Activated T-helper 1 cell treated with Interleukin-2 at 50 U/mL for 16 hours (primary cell): ENCODE results near the gene MARVELD3.
"Not testable (repeated sequence)": the region's sequence is repeated elsewhere in the genome, so short reads cannot be mapped to it uniquely, and the experiment has no call there.

ENCODE experiments used
- DNase-seq: peaks from one replicate; pipeline ENCODE4 v3.0.0-alpha.2; 2020; ENCODE audit warnings: low read depth

The MARVELD3 gene

DNA sequence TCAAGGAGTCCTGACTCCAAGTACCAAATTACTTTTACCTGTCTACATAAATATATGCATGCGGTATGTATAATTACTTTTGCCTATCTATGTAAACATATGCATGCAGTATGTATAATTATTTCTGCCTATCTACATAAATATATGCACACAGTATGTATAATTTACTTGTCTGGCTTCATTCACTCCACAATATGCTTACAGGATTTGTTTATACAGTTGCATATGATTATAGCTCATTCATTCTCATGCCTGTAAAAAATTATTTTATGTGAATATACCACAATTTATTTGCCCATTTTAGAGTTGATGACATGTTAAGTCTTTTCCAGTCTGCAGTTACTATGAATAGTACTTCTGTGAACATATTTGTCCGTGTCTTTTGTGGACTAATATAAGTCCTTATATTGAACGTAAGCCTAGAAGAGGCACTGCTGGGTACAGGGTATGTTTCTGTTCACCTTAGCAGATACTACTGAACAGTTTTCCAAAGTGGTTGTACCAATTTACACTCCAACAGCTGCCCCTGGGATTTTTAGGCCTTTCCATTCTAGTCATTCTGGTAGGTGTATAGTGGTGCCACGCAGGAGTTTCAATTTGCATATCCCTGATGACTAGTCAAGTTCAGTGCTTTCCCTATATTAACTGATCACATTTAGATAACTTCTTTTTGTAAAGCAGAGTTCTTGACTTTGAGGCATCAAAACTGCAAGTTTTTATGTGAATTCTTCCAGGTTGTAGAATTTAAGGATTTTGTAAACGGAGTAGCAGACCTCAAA lies 47.0 kb downstream of the MARVELD3 start:
- no peak for DNase-seq

GRCh38 chr16:71673582-71673973 lies 47.6 kb downstream of the MARVELD3 start:
- no peak for DNase-seq

DNA sequence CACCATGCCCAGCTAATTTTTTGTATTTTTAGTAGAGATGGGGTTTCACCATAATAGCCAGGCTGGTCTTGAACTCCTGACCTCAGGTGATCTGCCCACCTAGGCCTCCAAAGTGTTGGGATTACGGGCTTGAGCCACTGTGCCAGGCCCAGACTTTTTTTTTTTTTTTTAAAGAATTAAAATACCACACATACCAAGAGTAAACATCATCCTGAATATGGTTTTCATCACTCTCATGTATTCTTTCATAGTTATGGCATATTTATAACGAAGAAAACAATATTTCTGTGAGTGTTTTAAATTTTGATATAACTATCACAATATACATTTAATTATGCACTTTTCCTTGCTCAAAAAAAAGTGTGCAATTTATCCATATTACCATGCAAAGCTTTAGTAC lies 48.2 kb downstream of the MARVELD3 start:
- DNase-seq: no peak

- no peak for DNase-seq
These were observed 49.4 kb downstream of the MARVELD3 start for GRCh38 chr16:71675380-71675779.

DNA sequence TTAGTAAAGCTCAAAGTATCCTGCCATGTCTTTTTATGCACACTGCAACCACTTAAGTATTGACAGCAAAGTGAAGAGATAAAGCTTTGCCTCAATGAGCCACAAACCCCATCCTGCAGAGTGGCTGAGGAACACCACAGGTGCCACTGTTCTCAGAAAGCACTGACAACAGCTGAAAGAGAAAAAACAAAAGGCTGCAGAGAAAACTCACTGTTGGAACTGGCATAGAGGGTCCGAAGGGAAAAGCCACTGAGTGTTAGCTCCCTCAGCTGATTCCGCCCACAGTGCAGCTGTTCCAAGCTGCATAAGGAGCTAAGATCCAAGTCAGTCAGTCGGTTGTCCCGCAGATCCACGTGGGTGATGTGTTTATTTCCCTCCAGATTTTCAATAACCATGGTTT lies 50.3 kb downstream of the MARVELD3 start:
- no peak for DNase-seq

DNA sequence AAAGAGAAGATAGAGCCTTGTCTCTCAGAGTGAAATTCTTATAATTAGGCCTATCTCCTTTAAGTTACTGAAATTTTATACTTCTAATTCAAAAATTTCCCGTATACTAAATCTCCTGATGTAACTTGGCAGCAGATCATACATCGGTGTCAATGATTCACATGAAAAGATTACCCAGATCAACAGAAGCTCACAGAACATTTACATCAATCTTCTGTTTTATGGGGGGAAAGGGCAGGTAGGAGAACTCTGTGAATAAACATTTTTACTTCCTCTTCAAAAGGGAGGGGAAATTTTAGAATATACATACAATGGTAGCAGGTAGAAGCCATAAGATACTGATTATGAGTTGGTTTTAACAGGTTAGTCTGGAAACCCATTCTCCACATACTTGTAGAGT lies 55.4 kb downstream of the MARVELD3 start:
- DNase-seq: no peak

- DNase-seq: not testable (repeated sequence)
These were observed 58.3 kb downstream of the MARVELD3 start for GRCh38 chr16:71684280-71684679.
